SK-N-SH (cell line): Measurements from ENCODE around the gene PHF12.

Source experiments
- CTCF ChIP-seq: fragments of 200-600 bp; sonication (generic); IDR thresholded peaks from 2 replicates; pipeline ENCODE4 v1.6.1; 2017; ENCODE audit warnings: antibody characterized with exemption, mild to moderate bottlenecking, moderate library complexity
- EZH2phosphoT487 ChIP-seq: fragments of 200-600 bp; sonication (generic); IDR thresholded peaks from 2 replicates; pipeline ENCODE4 v1.6.1; 2017; ENCODE audit warnings: low read depth, mixed run types, mild to moderate bottlenecking, antibody characterized with exemption, moderate library complexity, borderline replicate concordance
- FOXJ3 ChIP-seq: sonication (generic); formaldehyde crosslinking; IDR thresholded peaks from 2 replicates; pipeline ENCODE4 v1.5.1; 2020; ENCODE audit warnings: mild to moderate bottlenecking, missing genetic modification reagents
- JUND ChIP-seq: IDR thresholded peaks from 2 replicates; pipeline ENCODE4 v1.4.0; 2012
- MXI1 ChIP-seq: IDR thresholded peaks from 2 replicates; pipeline ENCODE4 v1.6.1; 2012; ENCODE audit warnings: mild to moderate bottlenecking, low read depth, low read length, improper control_type of control experiment
- ZBTB33 ChIP-seq: IDR thresholded peaks from 2 replicates; pipeline ENCODE4 v1.4.0; 2012; ENCODE audit warnings: low read depth, borderline replicate concordance

DNA sequence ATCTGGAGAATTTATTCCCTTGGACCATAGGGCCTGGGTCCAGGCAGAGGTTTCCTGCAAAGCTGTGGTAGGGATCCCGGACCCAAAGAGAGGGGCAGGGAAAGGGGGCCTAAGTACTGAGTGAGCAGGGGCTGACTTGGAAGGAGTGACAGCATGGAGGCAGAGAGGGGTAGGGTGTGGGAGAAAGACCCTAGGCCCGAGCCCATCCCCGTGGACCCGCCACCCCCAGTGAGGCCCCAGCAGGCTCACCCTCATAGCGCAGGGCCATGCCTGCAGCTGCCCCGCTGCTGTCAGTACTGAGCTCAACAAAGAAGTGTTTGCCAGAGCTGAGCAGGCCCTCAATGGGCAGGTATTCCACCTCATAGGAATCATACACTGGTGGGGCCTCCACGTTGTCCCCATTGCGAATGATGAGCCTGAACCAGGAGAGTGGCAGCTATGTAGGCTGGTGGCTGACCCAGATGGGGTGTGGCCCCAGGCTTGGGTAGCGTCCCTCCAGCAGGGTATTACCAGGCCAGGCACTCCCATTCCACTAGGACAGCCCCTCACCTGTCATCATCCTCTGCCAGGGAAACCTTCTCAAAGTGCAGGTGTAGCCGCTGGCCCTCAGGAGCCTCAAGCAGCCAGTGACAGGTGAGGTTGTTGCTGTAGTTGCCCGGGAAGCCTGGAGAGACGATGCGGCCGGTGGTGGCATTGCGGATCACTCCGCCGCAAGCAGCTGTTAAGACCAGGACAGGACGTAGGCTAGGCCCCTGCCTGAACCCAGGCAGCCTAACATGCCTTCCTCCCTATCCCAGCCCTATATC, 9.1 kb upstream of the PHF12 start:
- TF ChIP-seq EZH2phosphoT487 = no peak
- TF ChIP-seq CTCF = no peak
- TF ChIP-seq ZBTB33 = no peak
- no peak for TF ChIP-seq FOXJ3
- TF ChIP-seq JUND = no peak
- no peak for TF ChIP-seq MXI1
